ENCODE data around the gene PXMP2. TPM values are rescaled to one million over a fixed set of nuclear protein-coding genes. Genes with fewer than 3 reads are reported as not detected.
"Not testable (repeated sequence)": the region's sequence is repeated elsewhere in the genome, so short reads cannot be mapped to it uniquely, and the experiment has no call there.

Gene PXMP2
- total RNA-seq, 1 donor from 2014 or later, result 38.5 TPM

- H3K36me3 Mint-ChIP-seq, result peaks cover 36% of the 10 kb centered on the region
- H3K4me1 Mint-ChIP-seq (ENCODE audit: unreplicated experiment), result no peaks in the 10 kb centered on the region
- no peaks in the 10 kb centered on the region for H3K9me3 Mint-ChIP-seq
- DNase-seq (ENCODE audit: extremely low spot score, unreplicated experiment), result no peak
- no peak overlapping the region for H3K27ac Mint-ChIP-seq
- H3K4me3 Mint-ChIP-seq, result no peak overlapping the region
- no peak for TF ChIP-seq CTCF (conservative IDR thresholded peaks at IDR 0.05)
- H3K27me3 Mint-ChIP-seq, result no peaks in the 10 kb centered on the region
These were observed 54.2 kb downstream of the PXMP2 start for GRCh38 chr12:132741620-132742019.

DNA sequence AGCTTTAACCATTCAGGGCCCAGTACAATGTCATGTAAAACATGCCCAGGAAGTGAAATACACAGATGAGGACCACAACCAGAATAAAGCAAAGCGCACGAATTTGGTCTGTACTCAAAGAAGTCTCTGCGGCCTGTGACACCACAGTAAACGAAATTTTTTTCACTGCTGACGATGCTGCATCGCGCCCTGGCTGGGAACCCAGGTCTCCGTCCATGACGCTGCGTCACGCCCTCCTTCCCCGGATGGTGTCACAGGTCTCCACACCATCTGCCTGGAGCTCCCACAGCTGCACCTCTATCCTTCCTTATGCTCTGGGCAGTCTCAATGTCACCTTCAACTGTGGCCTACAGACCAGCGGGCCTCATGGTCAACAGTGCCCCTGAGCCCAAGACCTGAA, 56.4 kb downstream of the PXMP2 start:
- peaks cover 30% of the 10 kb centered on the region for H3K36me3 Mint-ChIP-seq
- H3K27me3 Mint-ChIP-seq, result no peaks in the 10 kb centered on the region

GRCh38 chr12:132746613-132747012, 59.2 kb downstream of the PXMP2 start:
- DNase-seq (ENCODE audit: extremely low spot score, unreplicated experiment), result no peak
- Mint-ChIP-seq H3K9me3 (no peaks in the 10 kb centered on the region), H3K36me3 (peaks cover 21% of the 10 kb centered on the region), H3K4me1 (ENCODE audit: unreplicated experiment) (no peaks in the 10 kb centered on the region), H3K4me3 (no peak overlapping the region), H3K27me3 (no peaks in the 10 kb centered on the region), H3K27ac (no peak overlapping the region)
- no peak for TF ChIP-seq CTCF (conservative IDR thresholded peaks at IDR 0.05)

More for the DNA sequence above, 56.4 kb downstream of the PXMP2 start:
- no peak for TF ChIP-seq CTCF (conservative IDR thresholded peaks at IDR 0.05)
- Mint-ChIP-seq H3K9me3 (no peaks in the 10 kb centered on the region), H3K4me1 (ENCODE audit: unreplicated experiment) (no peaks in the 10 kb centered on the region), H3K4me3 (no peak overlapping the region), H3K27ac (no peak overlapping the region)
- DNase-seq (ENCODE audit: extremely low spot score, unreplicated experiment), result no peak

DNA sequence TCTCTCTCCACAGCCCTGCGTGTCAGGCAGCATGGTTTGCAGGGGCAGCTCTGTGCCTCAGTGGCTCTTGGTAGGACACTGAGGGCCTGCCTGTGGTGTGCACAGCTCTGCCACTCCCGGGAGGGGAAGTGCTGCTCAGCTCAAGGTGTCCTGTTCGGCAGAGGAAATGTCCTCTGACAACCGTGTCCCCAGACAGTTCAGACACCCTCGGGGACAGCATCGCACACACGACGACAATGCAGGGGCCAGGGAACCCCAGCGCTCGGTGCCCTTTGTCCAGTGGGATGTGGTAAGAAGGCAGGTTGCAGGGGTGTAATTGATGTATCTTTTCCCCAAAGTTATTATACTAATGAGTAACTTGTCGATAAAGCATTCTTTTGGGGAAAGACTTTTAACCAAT, 60.0 kb downstream of the PXMP2 start:
- no peaks in the 10 kb centered on the region for H3K27me3 Mint-ChIP-seq
- H3K36me3 Mint-ChIP-seq, result peaks cover 19% of the 10 kb centered on the region
- no peak overlapping the region for H3K27ac Mint-ChIP-seq
- DNase-seq (ENCODE audit: extremely low spot score, unreplicated experiment), result no peak
- H3K4me1 Mint-ChIP-seq (ENCODE audit: unreplicated experiment), result no peaks in the 10 kb centered on the region
- no peak for TF ChIP-seq CTCF (conservative IDR thresholded peaks at IDR 0.05)
- no peak overlapping the region for H3K4me3 Mint-ChIP-seq
- H3K9me3 Mint-ChIP-seq, result no peaks in the 10 kb centered on the region

DNA sequence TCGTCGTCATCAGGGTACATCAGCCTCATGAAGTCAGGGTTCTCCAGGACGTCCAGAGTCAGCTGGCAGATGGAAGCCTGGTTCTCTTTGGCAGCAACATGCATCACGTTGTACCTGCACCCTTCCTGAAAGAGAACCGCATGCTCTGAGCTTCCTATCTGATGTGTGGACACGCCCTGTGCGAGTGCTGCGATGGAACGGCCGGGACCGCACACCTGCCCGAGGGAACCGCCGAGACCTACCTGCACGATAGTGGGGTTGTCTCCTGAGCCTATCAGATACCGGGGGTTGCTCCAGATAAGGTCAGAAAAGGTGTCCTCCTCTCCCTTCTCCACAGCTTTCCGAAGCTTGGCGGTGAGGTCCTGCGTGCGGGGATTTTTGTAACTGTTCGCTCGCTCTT, 60.5 kb downstream of the PXMP2 start:
- TF ChIP-seq CTCF (conservative IDR thresholded peaks at IDR 0.05), result no peak
- peaks cover 14% of the 10 kb centered on the region for H3K36me3 Mint-ChIP-seq
- H3K4me3 Mint-ChIP-seq, result no peak overlapping the region
- no peak overlapping the region for H3K27ac Mint-ChIP-seq
- H3K9me3 Mint-ChIP-seq, result no peaks in the 10 kb centered on the region
- no peak for DNase-seq (ENCODE audit: extremely low spot score, unreplicated experiment)
- H3K27me3 Mint-ChIP-seq, result no peaks in the 10 kb centered on the region
- no peaks in the 10 kb centered on the region for H3K4me1 Mint-ChIP-seq (ENCODE audit: unreplicated experiment)

- no peak overlapping the region for H3K27ac Mint-ChIP-seq
- TF ChIP-seq CTCF (conservative IDR thresholded peaks at IDR 0.05), result no peak
- no peak overlapping the region for H3K4me3 Mint-ChIP-seq
- H3K27me3 Mint-ChIP-seq, result no peaks in the 10 kb centered on the region
- no peak for DNase-seq (ENCODE audit: extremely low spot score, unreplicated experiment)
- H3K36me3 Mint-ChIP-seq, result peaks cover 11% of the 10 kb centered on the region
- H3K4me1 Mint-ChIP-seq (ENCODE audit: unreplicated experiment), result no peaks in the 10 kb centered on the region
- H3K9me3 Mint-ChIP-seq, result no peaks in the 10 kb centered on the region
These were observed 60.9 kb downstream of the PXMP2 start for GRCh38 chr12:132748319-132748718.

DNA sequence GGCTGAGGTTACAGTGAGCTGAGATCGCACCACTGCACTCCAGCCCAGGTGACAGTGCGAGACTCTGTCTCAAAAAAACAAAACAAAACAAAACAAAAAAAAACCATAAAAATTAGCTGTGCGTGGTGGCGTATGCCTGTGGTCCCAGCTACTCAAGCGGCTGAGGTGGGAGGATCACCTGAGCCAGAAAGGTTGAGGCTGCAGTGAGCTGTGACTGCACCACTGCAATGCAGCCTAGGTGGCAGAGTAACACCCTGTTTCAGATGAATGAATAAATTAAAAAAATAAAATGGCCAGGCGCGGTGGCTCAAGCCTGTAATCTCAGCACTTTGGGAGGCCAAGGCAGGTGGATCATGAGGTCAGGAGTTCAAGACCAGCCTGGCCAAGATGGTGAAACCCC, 66.3 kb downstream of the PXMP2 start:
- peaks cover 13% of the 10 kb centered on the region for H3K36me3 Mint-ChIP-seq
- not testable (repeated sequence) for H3K4me3 Mint-ChIP-seq; H3K4me1 Mint-ChIP-seq (ENCODE audit: unreplicated experiment); DNase-seq (ENCODE audit: extremely low spot score, unreplicated experiment); H3K9me3 Mint-ChIP-seq; H3K27ac Mint-ChIP-seq; H3K27me3 Mint-ChIP-seq
